ENCODE results near the gene DCTN4.

DCTN4 gene

GRCh38 chr5:150771034-150771795, 12.4 kb upstream of the DCTN4 start:
- no peak overlapping the region for H3K4me2 ChIP-seq (ENCODE audit: insufficient read depth, low read length, poor library complexity, severe bottlenecking)
- no peak overlapping the region for H3K18ac ChIP-seq (ENCODE audit: low read length)
- no peak overlapping the region for H3K9ac ChIP-seq (ENCODE audit: low read depth, low read length, poor library complexity)
- H3K4me1 ChIP-seq (ENCODE audit: control insufficient read depth in 2 of 2, insufficient read depth in 1 of 2, low read depth in 1 of 2, low read length in 2 of 2), result peaks cover 0 to 4% of the 10 kb centered on the region in 2 donors
- H3K27ac ChIP-seq (replicated peaks; ENCODE audit: low read length), result no peak overlapping the region
- no peak overlapping the region for H3K14ac ChIP-seq (ENCODE audit: low read length)
- no peak overlapping the region for H3K23ac ChIP-seq (ENCODE audit: low read depth, low read length, poor library complexity)
- peaks cover 0 to 19% (median 2%) of the 10 kb centered on the region in 3 experiments for H3K27me3 ChIP-seq (ENCODE audit: control insufficient read depth in 3 of 3, insufficient read depth in 3 of 3, low read depth in 1 of 3, low read length in 3 of 3)
- H3K4ac ChIP-seq (ENCODE audit: low read length), result no peak overlapping the region
- H2AK5ac ChIP-seq (ENCODE audit: low read depth, low read length), result no peak overlapping the region
- WGBS, 2 donors (ENCODE audit: extremely low coverage in 2 of 2, insufficient read length in 2 of 2, insufficient replicate concordance in 1 of 2), result no CpG with 5 or more reads among the region's 1 CpG
- no peaks in the 10 kb centered on the region for H3K36me3 ChIP-seq (replicated peaks in 1 of 2; ENCODE audit: control insufficient read depth in 2 of 2, insufficient read depth in 2 of 2, low read length in 2 of 2)
- no peak overlapping the region for H4K8ac ChIP-seq (ENCODE audit: low read depth, low read length)
- no peak overlapping the region for H3K4me3 ChIP-seq (ENCODE audit: low read length in 2 of 2)
- H2BK15ac ChIP-seq (ENCODE audit: low read length), result no peak overlapping the region
- H3K79me1 ChIP-seq (ENCODE audit: low read depth, low read length), result no peaks in the 10 kb centered on the region
- no peak overlapping the region for H2BK12ac ChIP-seq (ENCODE audit: low read length)
- no peak overlapping the region for H2AFZ ChIP-seq (ENCODE audit: low read length)
- H4K91ac ChIP-seq (ENCODE audit: low read depth, low read length, poor library complexity), result no peak overlapping the region
- no peak overlapping the region for H2BK5ac ChIP-seq (ENCODE audit: low read length)
- DNase-seq (ENCODE audit: low spot score), result no peak
- no peaks in the 10 kb centered on the region for H3K9me3 ChIP-seq (replicated peaks in 1 of 2; ENCODE audit: control insufficient read depth in 2 of 2, insufficient read depth in 1 of 2, low read depth in 1 of 2, low read length in 2 of 2)
- no peak overlapping the region for H2BK120ac ChIP-seq (ENCODE audit: low read depth, low read length)

DNA sequence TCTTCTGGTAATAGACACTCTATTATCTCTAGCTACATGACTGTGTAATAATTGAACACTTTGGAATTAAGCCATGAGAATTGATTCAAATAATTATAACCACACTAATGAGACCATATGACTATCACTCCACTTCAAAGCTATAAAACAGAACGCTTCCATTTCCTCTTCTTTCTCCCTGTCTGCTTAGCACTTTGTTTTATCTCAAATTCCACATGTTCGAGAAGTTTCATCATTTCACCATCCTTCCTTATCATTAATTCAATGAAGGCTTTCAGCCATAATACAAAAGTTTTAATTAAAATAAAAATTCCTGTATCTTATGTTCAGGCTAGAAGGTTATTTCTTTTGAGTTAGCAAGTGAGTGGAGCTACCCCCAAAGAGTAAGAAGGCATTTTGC, 7.4 kb upstream of the DCTN4 start:
- DNase-seq (ENCODE audit: low spot score), result no peak
- Histone ChIP-seq H3K36me3 (replicated peaks in 1 of 2; ENCODE audit: control insufficient read depth in 2 of 2, insufficient read depth in 2 of 2, low read length in 2 of 2) (no peaks in the 10 kb centered on the region), H2AFZ (ENCODE audit: low read length) (no peak overlapping the region), H2BK5ac (ENCODE audit: low read length) (no peak overlapping the region), H2BK12ac (ENCODE audit: low read length) (no peak overlapping the region), H3K4ac (ENCODE audit: low read length) (no peak overlapping the region), H3K79me1 (ENCODE audit: low read depth, low read length) (no peaks in the 10 kb centered on the region), H2AK5ac (ENCODE audit: low read depth, low read length) (no peak overlapping the region), H3K9ac (ENCODE audit: low read depth, low read length, poor library complexity) (no peak overlapping the region), H3K23ac (ENCODE audit: low read depth, low read length, poor library complexity) (no peak overlapping the region), H2BK120ac (ENCODE audit: low read depth, low read length) (no peak overlapping the region), H3K27me3 (ENCODE audit: control insufficient read depth in 3 of 3, insufficient read depth in 3 of 3, low read depth in 1 of 3, low read length in 3 of 3) (peaks cover 0 to 27% (median 0%) of the 10 kb centered on the region in 3 experiments), H4K8ac (ENCODE audit: low read depth, low read length) (no peak overlapping the region), H2BK15ac (ENCODE audit: low read length) (no peak overlapping the region), H3K14ac (ENCODE audit: low read length) (no peak overlapping the region), H3K18ac (ENCODE audit: low read length) (no peak overlapping the region), H3K4me3 (ENCODE audit: low read length in 2 of 2) (no peak overlapping the region), H4K91ac (ENCODE audit: low read depth, low read length, poor library complexity) (no peak overlapping the region), H3K9me3 (replicated peaks in 1 of 2; ENCODE audit: control insufficient read depth in 2 of 2, insufficient read depth in 1 of 2, low read depth in 1 of 2, low read length in 2 of 2) (peaks cover 0 to 4% of the 10 kb centered on the region in 2 donors), H3K4me2 (ENCODE audit: insufficient read depth, low read length, poor library complexity, severe bottlenecking) (no peak overlapping the region), H3K27ac (replicated peaks; ENCODE audit: low read length) (no peak overlapping the region), H3K4me1 (ENCODE audit: control insufficient read depth in 2 of 2, insufficient read depth in 1 of 2, low read depth in 1 of 2, low read length in 2 of 2) (no peaks in the 10 kb centered on the region)
- no CpG with 5 or more reads among the region's 2 CpGs for WGBS, 2 donors (ENCODE audit: extremely low coverage in 2 of 2, insufficient read length in 2 of 2, insufficient replicate concordance in 1 of 2)

GRCh38 chr5:150765799-150766169, 7.0 kb upstream of the DCTN4 start:
- H3K36me3 ChIP-seq (replicated peaks in 1 of 2; ENCODE audit: control insufficient read depth in 2 of 2, insufficient read depth in 2 of 2, low read length in 2 of 2), result no peaks in the 10 kb centered on the region
- no peak overlapping the region for H4K91ac ChIP-seq (ENCODE audit: low read depth, low read length, poor library complexity)
- no peak overlapping the region for H2BK15ac ChIP-seq (ENCODE audit: low read length)
- H2BK120ac ChIP-seq (ENCODE audit: low read depth, low read length), result no peak overlapping the region
- H3K79me1 ChIP-seq (ENCODE audit: low read depth, low read length), result no peaks in the 10 kb centered on the region
- H3K9me3 ChIP-seq (replicated peaks in 1 of 2; ENCODE audit: control insufficient read depth in 2 of 2, insufficient read depth in 1 of 2, low read depth in 1 of 2, low read length in 2 of 2), result peaks cover 0 to 4% of the 10 kb centered on the region in 2 donors
- no peak overlapping the region for H3K27ac ChIP-seq (replicated peaks; ENCODE audit: low read length)
- no peak overlapping the region for H2AFZ ChIP-seq (ENCODE audit: low read length)
- H4K8ac ChIP-seq (ENCODE audit: low read depth, low read length), result no peak overlapping the region
- H2BK12ac ChIP-seq (ENCODE audit: low read length), result no peak overlapping the region
- H3K4me1 ChIP-seq (ENCODE audit: control insufficient read depth in 2 of 2, insufficient read depth in 1 of 2, low read depth in 1 of 2, low read length in 2 of 2), result no peaks in the 10 kb centered on the region
- no peak overlapping the region for H3K4me2 ChIP-seq (ENCODE audit: insufficient read depth, low read length, poor library complexity, severe bottlenecking)
- H3K14ac ChIP-seq (ENCODE audit: low read length), result no peak overlapping the region
- H3K4me3 ChIP-seq (ENCODE audit: low read length in 2 of 2), result no peak overlapping the region
- no peak overlapping the region for H2AK5ac ChIP-seq (ENCODE audit: low read depth, low read length)
- no peak overlapping the region for H2BK5ac ChIP-seq (ENCODE audit: low read length)
- no peak overlapping the region for H3K18ac ChIP-seq (ENCODE audit: low read length)
- H3K9ac ChIP-seq (ENCODE audit: low read depth, low read length, poor library complexity), result no peak overlapping the region
- H3K27me3 ChIP-seq (ENCODE audit: control insufficient read depth in 3 of 3, insufficient read depth in 3 of 3, low read depth in 1 of 3, low read length in 3 of 3), result peaks cover 0 to 27% (median 0%) of the 10 kb centered on the region in 3 experiments
- no peak for DNase-seq (ENCODE audit: low spot score)
- no peak overlapping the region for H3K23ac ChIP-seq (ENCODE audit: low read depth, low read length, poor library complexity)
- H3K4ac ChIP-seq (ENCODE audit: low read length), result no peak overlapping the region
- no CpG with 5 or more reads among the region's 1 CpG for WGBS, 2 donors (ENCODE audit: extremely low coverage in 2 of 2, insufficient read length in 2 of 2, insufficient replicate concordance in 1 of 2)

DNA sequence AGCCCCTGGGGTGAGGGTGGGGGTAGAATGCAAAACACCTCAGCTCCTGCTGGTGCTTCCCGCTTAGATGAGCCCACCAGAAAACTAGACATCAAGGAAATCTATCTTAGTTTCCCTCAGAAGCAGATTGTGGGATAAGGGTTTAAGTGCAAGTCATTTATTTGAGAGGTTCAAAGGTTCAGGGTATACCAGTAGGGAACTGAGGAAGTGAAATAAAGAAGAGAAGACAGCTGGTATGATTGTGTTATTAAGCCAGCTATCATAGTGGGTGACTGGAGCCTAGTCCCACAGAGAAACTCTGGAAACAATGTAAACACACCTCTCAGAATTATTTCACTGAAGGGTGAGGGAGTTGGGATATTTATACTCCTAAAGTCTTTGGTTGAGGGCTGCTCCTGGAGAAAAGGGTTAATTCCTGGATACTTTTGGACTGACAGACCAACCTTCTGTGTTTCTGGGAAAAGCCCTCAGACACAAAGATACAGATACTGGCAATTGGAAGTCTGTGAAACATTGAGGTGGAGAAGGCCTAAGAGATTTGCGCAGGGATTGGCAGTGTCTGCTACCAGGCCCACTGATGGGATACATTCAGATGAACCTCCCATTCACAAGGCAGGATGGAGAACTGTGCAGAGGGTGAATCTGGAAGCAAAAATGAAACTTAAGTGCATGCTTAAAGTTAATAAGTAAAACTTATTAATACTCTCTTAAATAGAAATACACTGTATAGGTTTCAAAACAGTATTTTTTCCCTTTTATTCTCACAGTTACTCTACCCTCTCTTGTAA, 6.4 kb upstream of the DCTN4 start:
- Histone ChIP-seq H3K4me1 (ENCODE audit: control insufficient read depth in 2 of 2, insufficient read depth in 1 of 2, low read depth in 1 of 2, low read length in 2 of 2) (no peaks in the 10 kb centered on the region), H2AFZ (ENCODE audit: low read length) (no peak overlapping the region), H2AK5ac (ENCODE audit: low read depth, low read length) (no peak overlapping the region), H3K18ac (ENCODE audit: low read length) (no peak overlapping the region), H3K27me3 (ENCODE audit: control insufficient read depth in 3 of 3, insufficient read depth in 3 of 3, low read depth in 1 of 3, low read length in 3 of 3) (peaks cover 0 to 27% (median 0%) of the 10 kb centered on the region in 3 experiments), H3K9me3 (replicated peaks in 1 of 2; ENCODE audit: control insufficient read depth in 2 of 2, insufficient read depth in 1 of 2, low read depth in 1 of 2, low read length in 2 of 2) (peaks cover 0 to 4% of the 10 kb centered on the region in 2 donors), H3K79me1 (ENCODE audit: low read depth, low read length) (no peaks in the 10 kb centered on the region), H3K27ac (replicated peaks; ENCODE audit: low read length) (no peak overlapping the region), H2BK5ac (ENCODE audit: low read length) (no peak overlapping the region), H2BK15ac (ENCODE audit: low read length) (no peak overlapping the region), H4K8ac (ENCODE audit: low read depth, low read length) (no peak overlapping the region), H2BK120ac (ENCODE audit: low read depth, low read length) (no peak overlapping the region), H3K4ac (ENCODE audit: low read length) (no peak overlapping the region), H4K91ac (ENCODE audit: low read depth, low read length, poor library complexity) (no peak overlapping the region), H2BK12ac (ENCODE audit: low read length) (no peak overlapping the region), H3K36me3 (replicated peaks in 1 of 2; ENCODE audit: control insufficient read depth in 2 of 2, insufficient read depth in 2 of 2, low read length in 2 of 2) (no peaks in the 10 kb centered on the region), H3K4me2 (ENCODE audit: insufficient read depth, low read length, poor library complexity, severe bottlenecking) (no peak overlapping the region), H3K4me3 (ENCODE audit: low read length in 2 of 2) (no peak overlapping the region), H3K9ac (ENCODE audit: low read depth, low read length, poor library complexity) (no peak overlapping the region), H3K14ac (ENCODE audit: low read length) (no peak overlapping the region), H3K23ac (ENCODE audit: low read depth, low read length, poor library complexity) (no peak overlapping the region)
- no CpG with 5 or more reads among the region's 2 CpGs for WGBS, 2 donors (ENCODE audit: extremely low coverage in 2 of 2, insufficient read length in 2 of 2, insufficient replicate concordance in 1 of 2)
- no peak for DNase-seq (ENCODE audit: low spot score)
